IMR-90 (cell line): ENCODE measurements around the gene WSB1. TPM values are rescaled to one million over a fixed set of nuclear protein-coding genes. Genes with fewer than 3 reads are reported as not detected.

Source experiments
- ATAC-seq: fragments of 200-7000 bp; cut with Tn5 transposase; 2 replicates; pipeline ENCODE4 v1.9.1; 2020; ENCODE audit warnings: low read depth, mild to moderate bottlenecking, moderate library complexity
- BruUV-seq: library from RNA; stranded (reverse); fragments of 400-500 nt; replicated peaks from 2 replicates; lab custom pipeline; 2021; lab: Mats Ljungman, UMichigan
- CTCF ChIA-PET: fragments of 300-600 bp; formaldehyde crosslinking; extraction: SDS; loops from one replicate; lab custom pipeline; 2021; ENCODE audit warnings: antibody characterized with exemption; lab: Yijun Ruan, JAX
- POLR2A ChIA-PET: fragments of 300-600 bp; sonication (Branson Sonifier 250); formaldehyde crosslinking; loops from one replicate; lab custom pipeline; 2022; ENCODE audit warnings: antibody characterized with exemption; ENCODE audit not compliant: unreplicated experiment; lab: Charles Lee
- DNase-seq: peaks from one replicate; pipeline ENCODE4 v3.0.0; 2013
- H2AFZ ChIP-seq: replicated peaks from 2 replicates; pipeline ENCODE3; 2013; ENCODE audit warnings: low read length, mild to moderate bottlenecking; ENCODE audit not compliant: poor library complexity
- H2AK5ac ChIP-seq: 2 replicates; pipeline ENCODE4 v1.6.1; 2013; ENCODE audit warnings: low read depth, low read length, inconsistent platforms
- H2AK9ac ChIP-seq: replicated peaks from 2 replicates; pipeline ENCODE3; 2013; ENCODE audit warnings: mild to moderate bottlenecking, low read depth, low read length, moderate library complexity; ENCODE audit not compliant: poor library complexity
- H2BK120ac ChIP-seq: 2 replicates; pipeline ENCODE4 v1.6.1; 2013; ENCODE audit warnings: low read depth, low read length, inconsistent platforms
- H2BK15ac ChIP-seq: 3 replicates; pipeline ENCODE4 v1.6.1; 2013; ENCODE audit warnings: low read depth, low read length, inconsistent platforms
- H2BK20ac ChIP-seq: 2 replicates; pipeline ENCODE4 v1.6.1; 2013; ENCODE audit warnings: low read depth, mild to moderate bottlenecking, inconsistent platforms, low read length, moderate library complexity
- H2BK5ac ChIP-seq: 2 replicates; pipeline ENCODE4 v1.6.1; 2013; ENCODE audit warnings: mild to moderate bottlenecking, low read depth, low read length, inconsistent platforms; ENCODE audit not compliant: poor library complexity, severe bottlenecking
- H3K14ac ChIP-seq: replicated peaks from 2 replicates; pipeline ENCODE4 v1.6.1; 2013; ENCODE audit warnings: low read depth, low read length, inconsistent platforms
- H3K18ac ChIP-seq: 2 replicates; pipeline ENCODE4 v1.6.1; 2013; ENCODE audit warnings: low read depth, low read length, control low read depth
- H3K23ac ChIP-seq: 2 replicates; pipeline ENCODE4 v1.6.1; 2013; ENCODE audit warnings: low read depth, low read length, inconsistent platforms
- H3K27ac ChIP-seq: 2 replicates; pipeline ENCODE4 v1.5.1; 2013; ENCODE audit warnings: mild to moderate bottlenecking, control low read depth, low read length; ENCODE audit not compliant: insufficient read depth
- H3K27me3 ChIP-seq: 2 replicates; pipeline ENCODE4 v1.6.1; 2013; ENCODE audit warnings: low read length; ENCODE audit not compliant: control insufficient read depth, insufficient read depth
- H3K36me3 ChIP-seq: 2 replicates; pipeline ENCODE4 v1.6.1; 2013; ENCODE audit warnings: low read length, mixed read lengths; ENCODE audit not compliant: control insufficient read depth, insufficient read depth
- H3K4ac ChIP-seq: 2 replicates; pipeline ENCODE4 v1.6.1; 2013; ENCODE audit warnings: low read depth, low read length, inconsistent platforms
- H3K4me1 ChIP-seq: 2 replicates; pipeline ENCODE4 v1.6.1; 2013; ENCODE audit warnings: low read length, mixed read lengths; ENCODE audit not compliant: control insufficient read depth, insufficient read depth
- H3K4me2 ChIP-seq: 2 replicates; pipeline ENCODE4 v1.6.1; 2013; ENCODE audit warnings: low read depth, mild to moderate bottlenecking, control low read depth, low read length, moderate library complexity
- H3K4me3 ChIP-seq: 2 replicates; pipeline ENCODE4 v1.5.1; 2013; ENCODE audit warnings: low read depth, mild to moderate bottlenecking, control low read depth, low read length, moderate library complexity; ENCODE audit not compliant: insufficient read depth
- H3K56ac ChIP-seq: 2 replicates; pipeline ENCODE4 v1.6.1; 2013; ENCODE audit warnings: low read length, inconsistent platforms; ENCODE audit not compliant: insufficient read depth; ENCODE audit errors: extremely low read depth
- H3K79me1 ChIP-seq, 2 experiments: 2 replicates each; pipeline ENCODE4 v1.6.1; 2013; ENCODE audit warnings: low read length in 2 of 2, inconsistent platforms in 1 of 2, low read depth in 1 of 2
- H3K9ac ChIP-seq: 2 replicates; pipeline ENCODE4 v1.6.1; 2013; ENCODE audit warnings: low read depth, low read length, control low read depth
- H3K9me1 ChIP-seq: 2 replicates; pipeline ENCODE4 v1.6.1; 2013; ENCODE audit warnings: low read length, inconsistent platforms; ENCODE audit not compliant: insufficient read depth
- H3K9me3 ChIP-seq: 2 replicates; pipeline ENCODE4 v1.6.1; 2013; ENCODE audit warnings: low read length; ENCODE audit not compliant: control insufficient read depth, insufficient read depth
- H4K20me1 ChIP-seq: 2 replicates; pipeline ENCODE4 v1.6.1; 2013; ENCODE audit warnings: low read length, inconsistent platforms; ENCODE audit not compliant: insufficient read depth
- H4K5ac ChIP-seq: 2 replicates; pipeline ENCODE4 v1.6.1; 2013; ENCODE audit warnings: mild to moderate bottlenecking, low read depth, low read length, control low read depth
- H4K8ac ChIP-seq, 2 experiments: 2 replicates each; pipeline ENCODE4 v1.6.1; 2013; ENCODE audit warnings: low read depth in 2 of 2, low read length in 2 of 2, control low read depth in 1 of 2, inconsistent platforms in 1 of 2
- H4K91ac ChIP-seq: 2 replicates; pipeline ENCODE4 v1.6.1; 2013; ENCODE audit warnings: low read depth, low read length, inconsistent platforms; ENCODE audit not compliant: insufficient read depth
- BHLHE40 ChIP-seq: fragments of 150-350 bp; IDR thresholded peaks from 2 replicates; pipeline ENCODE4 v1.6.1; 2016; ENCODE audit warnings: mild to moderate bottlenecking, low read depth, low read length
- CEBPB ChIP-seq: IDR thresholded peaks from 2 replicates; pipeline ENCODE4 v1.6.1; 2012; ENCODE audit warnings: low read depth, low read length, improper control_type of control experiment
- CHD1 ChIP-seq: IDR thresholded peaks from 2 replicates; pipeline ENCODE4 v1.6.1; 2012; ENCODE audit warnings: low read depth, low read length, improper control_type of control experiment
- FOS ChIP-seq: fragments of 150-350 bp; IDR thresholded peaks from 2 replicates; pipeline ENCODE4 v1.6.1; 2016; ENCODE audit warnings: low read depth, low read length
- MAFK ChIP-seq: IDR thresholded peaks from 2 replicates; pipeline ENCODE4 v1.6.1; 2012; ENCODE audit warnings: low read depth, low read length, improper control_type of control experiment
- MAZ ChIP-seq: IDR thresholded peaks from 2 replicates; pipeline ENCODE4 v1.6.1; 2012; ENCODE audit warnings: low read depth, mild to moderate bottlenecking, low read length, improper control_type of control experiment, moderate library complexity, borderline replicate concordance
- MXI1 ChIP-seq: IDR thresholded peaks from 2 replicates; pipeline ENCODE4 v1.6.1; 2012; ENCODE audit warnings: low read depth, mild to moderate bottlenecking, low read length, moderate library complexity, borderline replicate concordance
- NFE2L2 ChIP-seq: fragments of 150-350 bp; IDR thresholded peaks from 2 replicates; pipeline ENCODE4 v1.6.1; 2016; ENCODE audit warnings: low read depth, mild to moderate bottlenecking, low read length
- POLR2A ChIP-seq: IDR thresholded peaks from 2 replicates; pipeline ENCODE4 v1.6.1; 2012; ENCODE audit warnings: mild to moderate bottlenecking, low read depth, low read length
- RAD21 ChIP-seq: IDR thresholded peaks from 2 replicates; pipeline ENCODE4 v1.6.1; 2012; ENCODE audit warnings: low read length, improper control_type of control experiment
- RCOR1 ChIP-seq: IDR thresholded peaks from 2 replicates; pipeline ENCODE4 v1.6.1; 2012; ENCODE audit warnings: mild to moderate bottlenecking, low read length, improper control_type of control experiment; ENCODE audit not compliant: insufficient replicate concordance
- RFX5 ChIP-seq: IDR thresholded peaks from 2 replicates; pipeline ENCODE4 v1.8.0; 2012; ENCODE audit warnings: low read depth, mild to moderate bottlenecking, low read length, moderate library complexity
- SMC3 ChIP-seq: fragments of 150-350 bp; IDR thresholded peaks from 2 replicates; pipeline ENCODE4 v1.6.1; 2016; ENCODE audit warnings: low read depth, mild to moderate bottlenecking, antibody characterized with exemption, low read length, moderate library complexity
- WGBS, 2 experiments: methylation state at CpG; one replicate each; pipeline versions ENCODE4 v1.1.5 to v1.1.7; 2013; ENCODE audit warnings: missing lambda C conversion rate in 2 of 2; ENCODE audit not compliant: insufficient read length in 1 of 2; ENCODE audit errors: extremely low coverage in 2 of 2; 5-methylcytosine and 5-hydroxymethylcytosine counted together
- dilution Hi-C: fragments of 300-500 bp; cut with HindIII; formaldehyde crosslinking; loops from one replicate; pipeline ENCODE4 v1.14.3; 2018; ENCODE audit warnings: low sequenced_read_pairs; ENCODE audit not compliant: unreplicated experiment
- in situ Hi-C: fragments of 300-500 bp; cut with MboI; formaldehyde crosslinking; loops from 3 replicates; pipeline ENCODE4 v1.14.3; 2019; ENCODE audit warnings: low sequenced_read_pairs, inconsistent platforms, mixed read lengths
- intact Hi-C: fragments of 100-400 bp; cut with micrococcal nuclease; formaldehyde crosslinking; loops from 2 replicates; pipeline ENCODE4 v1.10.0; 2022
- polyA plus RNA-seq, 3 experiments: library from polyadenylated mRNA; depleted of rRNA; stranded (reverse); fragments of >200 nt; gene quantifications; 2 replicates each; pipeline ENCODE4 v1.2.3, GENCODE V29; 2012; ENCODE audit warnings: low replicate concordance in 1 of 3
- total RNA-seq: library from RNA; depleted of rRNA; stranded (reverse); fragments of >200 nt; gene quantifications from 2 replicates; pipeline ENCODE4 v1.2.3, GENCODE V29; 2012
- TF ChIP-seq, protein P1 (sequence below): fragments of 150-350 bp; IDR thresholded peaks from 2 replicates; pipeline ENCODE4 v1.6.1; 2017; ENCODE audit warnings: mild to moderate bottlenecking, antibody characterized with exemption, low read length, low read depth
- TF ChIP-seq, protein P2 (sequence below): fragments of 150-350 bp; IDR thresholded peaks from 2 replicates; pipeline ENCODE4 v1.6.1; 2016; ENCODE audit warnings: low read depth, mild to moderate bottlenecking, low read length, moderate library complexity, borderline replicate concordance
- TF ChIP-seq, protein P3 (sequence below): conservative IDR thresholded peaks from 2 replicates; pipeline ENCODE4 v1.5.1; 2012; ENCODE audit warnings: mild to moderate bottlenecking, low read depth, low read length, improper control_type of control experiment

The WSB1 gene
- total and polyA plus RNA-seq, 2 of the 4 experiments (the other 2 are of a cell fraction), result 140 to 266 TPM

DNA sequence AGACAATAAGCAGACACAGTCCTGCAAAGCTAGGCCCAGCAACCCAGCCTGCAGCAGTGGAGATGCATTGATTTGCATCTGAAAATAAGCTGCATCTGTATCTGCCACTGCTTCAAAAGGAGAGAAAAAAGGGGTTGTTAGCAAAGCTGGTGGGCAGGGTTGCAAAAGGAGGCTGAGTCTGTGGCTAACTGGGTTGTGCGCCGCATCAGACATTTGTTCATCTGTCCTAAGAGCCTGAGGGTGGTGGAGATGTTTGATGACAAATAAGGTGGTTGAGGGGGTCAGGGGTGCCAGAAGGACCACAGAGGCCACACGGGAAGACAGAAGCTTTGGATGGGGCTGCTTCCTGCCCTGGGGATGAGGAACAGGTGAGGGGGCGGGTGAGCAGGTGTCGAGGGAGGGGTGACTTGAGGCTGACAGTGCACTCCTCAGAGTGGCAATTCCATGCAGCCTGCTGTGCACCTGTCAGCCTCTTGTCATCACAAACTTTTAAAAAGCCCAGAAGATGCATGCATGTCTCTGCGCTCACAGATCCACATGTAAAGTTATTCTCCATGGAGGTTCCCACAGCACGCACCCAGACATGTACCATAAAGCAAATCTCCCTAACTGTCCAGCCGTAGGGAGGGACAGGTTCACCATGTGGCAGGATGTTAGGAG lies 35.4 kb downstream of the WSB1 start:
- dilution Hi-C loops, result loop anchor here (25.0 kb wide), 1 partner anchor 92 kb away; no protein-coding TSS in a partner anchor

More for the DNA sequence above, 35.4 kb downstream of the WSB1 start:
- Histone ChIP-seq H3K27me3 (no peaks in the 10 kb centered on the region), H3K18ac (no peak overlapping the region), H2BK120ac (no peak overlapping the region), H3K9me1 (peaks cover 11% of the 10 kb centered on the region), H3K27ac (no peak overlapping the region), H4K8ac (no peak overlapping the region), H3K56ac (no peak overlapping the region), H3K4ac (no peak overlapping the region), H3K4me2 (no peak overlapping the region), H3K9me3 (no peaks in the 10 kb centered on the region), H2AFZ (no peak overlapping the region), H4K20me1 (no peaks in the 10 kb centered on the region), H3K14ac (no peak overlapping the region), H3K79me1 (no peaks in the 10 kb centered on the region), H3K23ac (no peak overlapping the region), H3K36me3 (no peaks in the 10 kb centered on the region), H3K9ac (no peak overlapping the region), H3K4me3 (no peak overlapping the region), H2BK5ac (no peak overlapping the region), H4K5ac (no peak overlapping the region), H3K4me1 (peaks cover 4% of the 10 kb centered on the region; the same call in 1 of the 2 replicates), H2AK9ac (no peak overlapping the region), H2AK5ac (no peak overlapping the region), H2BK15ac (no peak overlapping the region), H2BK20ac (no peak overlapping the region), H4K91ac (no peak overlapping the region)
- no peak for DNase-seq
- ATAC-seq, result no peak
- in situ Hi-C loops, result no loop called here
- intact Hi-C loops, result no loop called here
- BruUV-seq, result no TSS peak
- CTCF ChIA-PET, result interaction anchor here (1.0 to 1.2 kb wide), 2 partner anchors 84 to 93 kb away, joined by 3 to 9 read pairs; no protein-coding TSS in a partner anchor
- 80% methylated on average over 2 of the region's 8 CpGs; no CpG with 5 or more reads in 1 of the 2 experiments for WGBS, 2 experiments
- POLR2A ChIA-PET, result no interaction called here
- TF ChIP-seq POLR2A (no peak), NFE2L2 (no peak), RFX5 (no peak), MXI1 (no peak), CHD1 (no peak), MAZ (no peak), FOS (no peak), RAD21 (no peak), SMC3 (no peak), CEBPB (no peak), MAFK (no peak), RCOR1 (no peak), BHLHE40 (no peak)
- TF ChIP-seq, protein P1, sequence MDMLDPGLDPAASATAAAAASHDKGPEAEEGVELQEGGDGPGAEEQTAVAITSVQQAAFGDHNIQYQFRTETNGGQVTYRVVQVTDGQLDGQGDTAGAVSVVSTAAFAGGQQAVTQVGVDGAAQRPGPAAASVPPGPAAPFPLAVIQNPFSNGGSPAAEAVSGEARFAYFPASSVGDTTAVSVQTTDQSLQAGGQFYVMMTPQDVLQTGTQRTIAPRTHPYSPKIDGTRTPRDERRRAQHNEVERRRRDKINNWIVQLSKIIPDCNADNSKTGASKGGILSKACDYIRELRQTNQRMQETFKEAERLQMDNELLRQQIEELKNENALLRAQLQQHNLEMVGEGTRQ, result no peak
- TF ChIP-seq, protein P2, sequence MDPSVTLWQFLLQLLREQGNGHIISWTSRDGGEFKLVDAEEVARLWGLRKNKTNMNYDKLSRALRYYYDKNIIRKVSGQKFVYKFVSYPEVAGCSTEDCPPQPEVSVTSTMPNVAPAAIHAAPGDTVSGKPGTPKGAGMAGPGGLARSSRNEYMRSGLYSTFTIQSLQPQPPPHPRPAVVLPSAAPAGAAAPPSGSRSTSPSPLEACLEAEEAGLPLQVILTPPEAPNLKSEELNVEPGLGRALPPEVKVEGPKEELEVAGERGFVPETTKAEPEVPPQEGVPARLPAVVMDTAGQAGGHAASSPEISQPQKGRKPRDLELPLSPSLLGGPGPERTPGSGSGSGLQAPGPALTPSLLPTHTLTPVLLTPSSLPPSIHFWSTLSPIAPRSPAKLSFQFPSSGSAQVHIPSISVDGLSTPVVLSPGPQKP, result no peak
- TF ChIP-seq, protein P3, sequence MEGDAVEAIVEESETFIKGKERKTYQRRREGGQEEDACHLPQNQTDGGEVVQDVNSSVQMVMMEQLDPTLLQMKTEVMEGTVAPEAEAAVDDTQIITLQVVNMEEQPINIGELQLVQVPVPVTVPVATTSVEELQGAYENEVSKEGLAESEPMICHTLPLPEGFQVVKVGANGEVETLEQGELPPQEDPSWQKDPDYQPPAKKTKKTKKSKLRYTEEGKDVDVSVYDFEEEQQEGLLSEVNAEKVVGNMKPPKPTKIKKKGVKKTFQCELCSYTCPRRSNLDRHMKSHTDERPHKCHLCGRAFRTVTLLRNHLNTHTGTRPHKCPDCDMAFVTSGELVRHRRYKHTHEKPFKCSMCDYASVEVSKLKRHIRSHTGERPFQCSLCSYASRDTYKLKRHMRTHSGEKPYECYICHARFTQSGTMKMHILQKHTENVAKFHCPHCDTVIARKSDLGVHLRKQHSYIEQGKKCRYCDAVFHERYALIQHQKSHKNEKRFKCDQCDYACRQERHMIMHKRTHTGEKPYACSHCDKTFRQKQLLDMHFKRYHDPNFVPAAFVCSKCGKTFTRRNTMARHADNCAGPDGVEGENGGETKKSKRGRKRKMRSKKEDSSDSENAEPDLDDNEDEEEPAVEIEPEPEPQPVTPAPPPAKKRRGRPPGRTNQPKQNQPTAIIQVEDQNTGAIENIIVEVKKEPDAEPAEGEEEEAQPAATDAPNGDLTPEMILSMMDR, result no peak
